Body of pancreas (tissue), 4 donors: ENCODE data around the gene PAPPA.

Experiments
- CTCF ChIP-seq, 7 experiments: fragments of 450-650 bp in 4 of 7; fragments of 200-600 bp in 3 of 7; sonication (generic) in 3 of 7; IDR thresholded peaks; one replicate each; pipeline ENCODE4 v1.5.1; 2016 to 2019; ENCODE audit warnings: antibody characterized with exemption in 7 of 7
- POLR2A ChIP-seq, 3 donors: fragments of 450-650 bp; IDR thresholded peaks; one replicate each; pipeline ENCODE4 v1.6.1; 2016; ENCODE audit warnings: antibody characterized with exemption in 3 of 3, mild to moderate bottlenecking in 2 of 3

GRCh38 chr9:116115761-116116353, 37.7 kb upstream of the PAPPA start:
- TF ChIP-seq CTCF (IDR thresholded peaks at IDR 0.05) (no peak), POLR2A (IDR thresholded peaks at IDR 0.05) (no peak)
